Gastroesophageal sphincter (tissue), 3 donors: ENCODE data around the gene GPR160.

Experiments used
- CTCF ChIP-seq, 4 experiments: fragments of 200-600 bp in 2 of 4; fragments of 450-650 bp in 2 of 4; sonication (generic) in 1 of 4; IDR thresholded peaks; one replicate each; pipeline ENCODE4 v1.5.1; 2017 to 2019; ENCODE audit warnings: antibody characterized with exemption in 4 of 4, mild to moderate bottlenecking in 2 of 4, moderate library complexity in 2 of 4
- POLR2A ChIP-seq, 2 donors: fragments of 450-650 bp; IDR thresholded peaks; one replicate each; pipeline ENCODE4 v1.6.1; 2017; ENCODE audit warnings: antibody characterized with exemption in 2 of 2, mild to moderate bottlenecking in 2 of 2, moderate library complexity in 1 of 2

DNA sequence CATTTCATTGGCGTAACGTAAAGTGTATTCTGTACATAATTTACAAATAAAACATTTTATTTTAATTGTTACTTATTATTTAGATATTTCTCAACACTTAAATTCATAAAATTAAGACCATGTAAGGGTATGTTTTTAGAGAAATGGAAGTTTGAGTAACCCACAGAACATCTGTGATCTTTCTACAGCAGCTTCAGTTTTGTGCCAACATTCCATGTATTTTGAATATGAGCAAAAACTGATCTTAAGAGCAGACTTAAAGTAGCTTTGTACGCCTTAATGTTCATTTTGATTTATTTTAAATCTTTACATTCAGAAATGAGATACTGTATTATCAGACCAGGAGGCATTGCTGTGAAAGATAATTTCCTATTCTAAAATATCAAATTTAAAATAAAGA lies 44.0 kb upstream of the GPR160 start:
- TF ChIP-seq CTCF (IDR thresholded peaks at IDR 0.05) (no peak), POLR2A (IDR thresholded peaks at IDR 0.05) (no peak)
